Measurements from ENCODE around the gene SALL3.
"Not testable (repeated sequence)": the region's sequence is repeated elsewhere in the genome, so short reads cannot be mapped to it uniquely, and the experiment has no call there.

The SALL3 gene

DNA sequence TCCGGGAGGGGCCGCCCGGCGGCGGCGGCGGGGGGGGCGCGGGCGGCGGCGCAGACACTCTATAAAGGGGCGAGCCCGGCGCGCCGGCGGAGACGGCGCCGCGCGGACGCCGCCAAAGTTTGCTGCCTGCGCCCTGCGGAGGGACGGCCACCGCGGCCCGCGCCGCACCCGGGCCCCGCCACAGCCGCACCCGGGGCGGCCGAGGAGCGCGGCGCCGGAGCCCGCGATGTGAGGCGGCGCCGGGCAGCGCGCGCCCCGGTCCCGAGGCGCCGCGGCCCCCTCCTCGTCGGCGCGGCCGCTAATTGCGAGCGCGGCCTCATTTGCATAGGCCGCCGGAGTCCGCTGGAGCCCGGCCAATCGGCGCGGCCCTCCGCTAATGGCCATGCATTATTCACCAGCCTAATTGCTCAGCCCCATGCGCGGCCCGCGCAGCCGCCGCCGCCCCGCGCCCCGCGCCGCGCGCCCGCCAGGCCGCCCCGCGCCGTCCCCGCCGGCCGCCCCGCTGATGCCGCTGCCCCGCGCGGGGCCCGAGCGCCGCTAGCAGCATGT is at the start of gene SALL3:
TSS of gene SALL3 (plus strand) at position 89 of the 549 bp plus-strand sequence. CDS start at position 546, 457 bp downstream.
- no peak for DNase-seq

DNA sequence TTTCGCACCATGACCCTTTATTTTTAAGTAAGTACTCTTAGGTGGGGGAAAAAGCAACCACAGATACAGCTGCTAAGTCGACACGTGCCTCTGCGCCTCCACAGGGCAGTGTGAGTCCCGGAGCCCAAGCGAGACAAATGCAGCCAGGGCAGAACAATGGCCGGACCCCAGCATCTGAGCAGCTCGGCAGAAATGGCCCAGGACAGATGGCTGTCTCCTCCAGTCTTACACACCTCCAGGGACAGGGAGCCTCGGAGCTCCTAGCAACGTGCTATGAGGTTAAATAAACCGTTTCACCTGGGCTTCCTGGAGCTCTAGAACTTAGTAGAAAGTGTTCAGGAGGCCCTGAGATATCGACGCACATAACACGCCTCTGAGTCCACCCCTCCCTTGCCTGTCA is 47.3 kb upstream of the SALL3 start:
- no peak for DNase-seq

DNA sequence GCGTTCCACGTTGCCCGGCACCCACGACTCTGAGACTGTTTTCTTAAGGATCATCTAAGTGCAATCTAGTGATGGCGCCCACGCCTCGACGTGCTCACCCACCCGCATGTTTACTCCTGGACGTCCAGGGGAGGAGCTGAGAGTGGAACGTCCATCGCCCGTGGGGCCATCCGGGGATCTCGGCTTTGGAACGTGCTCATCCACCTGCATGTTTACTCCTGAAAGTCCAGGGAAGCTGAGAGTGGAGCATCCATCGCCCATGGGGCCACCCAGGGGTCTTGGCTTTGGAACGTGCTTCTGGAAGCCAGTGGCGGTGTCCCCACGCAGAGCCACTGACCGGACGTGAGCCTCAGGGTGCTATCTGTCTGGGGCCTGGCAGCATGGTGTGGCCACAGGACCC is 45.6 kb upstream of the SALL3 start:
- DNase-seq: no peak

DNA sequence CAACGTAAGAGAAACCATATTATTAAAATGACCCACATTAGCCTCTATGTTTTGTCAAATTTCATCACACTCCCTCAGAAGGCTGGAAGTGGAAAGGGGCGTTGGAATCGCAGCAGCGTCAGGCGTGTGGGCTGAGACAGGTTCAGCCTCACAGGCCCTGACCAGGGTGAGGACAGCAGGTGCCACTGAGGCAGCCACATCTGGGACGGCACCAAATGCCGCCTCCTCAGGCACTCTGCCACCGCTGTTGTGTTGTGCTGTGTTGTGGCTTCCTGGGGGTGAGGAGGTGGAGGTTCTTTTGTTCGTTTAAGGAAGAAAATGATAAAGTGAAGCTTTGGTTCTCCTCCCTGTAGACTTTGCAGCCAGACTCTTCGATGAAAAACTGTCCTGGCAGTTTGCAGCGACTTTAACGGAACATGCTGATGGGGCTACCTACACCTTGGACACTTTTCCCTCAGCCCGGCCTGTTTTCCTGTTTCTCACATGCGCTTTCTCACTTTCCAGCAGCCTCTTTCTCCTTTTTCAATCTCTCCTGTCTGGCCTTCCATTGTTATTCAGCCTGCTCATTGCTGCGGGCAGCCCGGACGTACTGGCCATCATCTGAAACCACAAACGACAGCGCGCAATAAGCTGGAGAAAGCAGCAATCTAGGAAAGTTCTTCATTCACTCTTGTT is 44.9 kb upstream of the SALL3 start:
- no peak for DNase-seq

DNA sequence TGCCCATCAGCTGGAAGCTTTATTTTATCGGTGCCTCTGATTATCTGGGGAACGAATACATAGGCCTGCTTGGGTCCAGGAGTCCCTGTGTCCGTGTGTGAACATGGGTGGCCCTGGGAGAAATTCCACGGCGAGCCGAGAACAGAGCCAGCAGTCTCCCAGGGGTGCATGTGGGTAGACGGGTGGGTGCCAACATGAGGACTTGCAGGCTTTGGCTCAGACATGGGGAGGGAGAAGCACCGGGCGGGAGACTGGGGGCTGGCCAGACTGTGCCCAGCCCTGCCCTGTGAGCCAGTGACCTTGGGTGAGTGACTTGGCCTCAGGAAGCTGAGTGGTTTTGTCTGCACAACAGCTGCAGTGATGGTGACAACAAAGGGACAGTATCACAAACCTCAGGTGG is 44.2 kb upstream of the SALL3 start:
- DNase-seq: no peak

DNA sequence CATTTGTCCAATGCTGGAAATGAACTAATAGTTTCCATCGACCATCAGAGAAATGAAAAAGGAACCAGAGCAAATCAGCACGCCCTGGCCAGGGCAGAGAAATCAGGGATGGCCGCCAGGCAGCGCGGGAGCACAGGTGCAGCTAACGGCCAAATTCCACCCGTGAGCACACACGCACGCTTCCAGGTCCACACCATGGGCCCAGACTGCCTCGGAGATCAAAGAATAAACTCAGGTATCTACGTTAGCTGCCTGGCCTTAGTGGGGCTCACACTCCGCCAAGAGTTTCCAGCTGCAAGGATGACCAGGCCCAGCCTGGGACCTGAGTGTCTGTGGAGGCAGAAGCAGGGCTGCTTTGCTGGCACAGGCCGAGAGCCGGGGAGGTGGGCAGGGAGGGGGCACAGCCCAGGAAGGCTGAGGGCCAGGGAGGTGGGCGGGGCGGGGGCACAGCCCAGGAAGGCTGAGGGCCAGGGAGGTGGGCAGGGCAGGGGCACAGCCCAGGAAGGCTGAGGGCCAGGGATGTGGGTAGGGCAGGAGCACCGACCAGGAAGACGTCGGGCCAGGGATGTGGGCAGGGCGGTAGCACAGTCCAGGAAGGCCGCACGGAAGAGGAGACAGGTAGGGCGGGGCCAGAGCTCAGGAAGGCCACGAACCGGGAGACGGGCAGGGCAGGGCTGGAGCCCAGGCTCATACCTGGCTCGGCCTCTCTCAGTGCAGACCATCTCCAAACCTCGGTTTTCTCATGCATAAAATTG is 43.2 kb upstream of the SALL3 start:
- DNase-seq: no peak

DNA sequence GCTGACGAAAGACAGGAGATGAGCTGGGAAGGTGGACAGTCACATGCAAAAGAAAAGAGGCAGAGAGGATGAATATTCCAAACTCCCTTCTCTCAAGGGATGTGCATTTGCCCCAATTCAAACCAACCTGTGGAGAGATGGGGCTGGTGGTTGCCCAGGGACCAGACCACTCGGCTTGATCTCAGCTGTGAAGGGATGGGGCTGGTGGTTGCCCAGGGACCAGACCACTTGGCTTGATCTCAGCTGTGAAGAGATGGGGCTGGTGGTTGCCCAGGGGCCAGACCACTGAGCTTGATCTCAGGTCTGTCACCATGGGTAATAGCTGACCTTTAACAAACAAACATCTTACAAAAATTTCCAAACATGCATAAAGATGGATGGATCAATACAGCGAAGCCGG is 42.5 kb upstream of the SALL3 start:
- no peak for DNase-seq

DNA sequence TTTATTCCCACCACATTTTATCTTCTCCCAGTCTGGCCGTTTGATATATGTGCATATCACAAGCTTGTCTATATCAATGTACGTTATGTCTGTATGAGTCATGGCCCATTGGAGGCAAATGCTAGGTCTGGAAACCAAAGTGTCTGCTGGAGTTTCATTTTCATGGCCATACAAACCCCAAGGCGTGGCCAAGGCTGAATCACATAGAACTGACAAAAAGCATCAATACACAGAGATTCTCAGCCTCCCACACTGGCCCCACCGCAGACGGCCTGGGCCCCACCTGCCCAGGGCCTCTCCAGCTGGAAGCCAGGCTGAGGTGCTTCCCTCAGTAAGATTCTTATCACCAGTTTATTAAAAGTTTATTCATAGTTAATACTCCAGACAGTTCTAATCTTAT is 40.5 kb upstream of the SALL3 start:
- DNase-seq: no peak

DNA sequence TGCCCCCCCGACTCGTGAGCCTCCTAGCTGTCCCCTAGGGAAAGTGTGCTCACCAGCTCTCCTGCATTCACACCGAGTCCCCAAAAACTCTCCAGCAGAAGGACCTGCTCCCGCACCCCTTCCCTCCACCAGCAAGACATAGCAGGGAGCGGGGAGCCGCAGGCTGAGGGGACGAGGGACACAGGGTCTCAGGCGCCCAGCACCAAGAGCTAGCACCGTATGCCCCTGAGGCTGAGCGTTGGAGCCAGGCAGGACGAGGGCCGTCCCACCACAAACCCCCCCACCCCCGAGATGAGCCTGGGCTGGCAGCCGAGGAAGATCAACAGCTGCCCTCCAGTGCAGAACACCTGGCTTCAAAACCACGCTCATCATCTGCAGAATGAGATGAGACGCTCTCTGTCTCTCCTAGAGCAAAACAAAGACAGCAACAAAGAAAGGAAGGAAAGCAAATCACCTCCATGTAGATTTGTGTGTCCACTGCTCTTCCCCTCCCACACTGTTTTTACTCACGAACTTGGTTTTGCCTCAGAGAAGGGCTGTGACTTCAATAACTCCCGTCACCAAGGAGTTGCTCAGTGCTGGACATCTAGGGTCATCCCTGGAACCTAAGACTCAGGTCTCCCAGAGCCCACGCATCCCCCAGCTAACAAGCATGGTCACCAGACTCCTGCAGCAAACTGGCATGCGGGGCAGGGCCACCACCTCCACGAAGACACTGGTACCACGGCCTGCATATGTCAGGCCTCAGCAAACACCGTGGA is 39.7 kb upstream of the SALL3 start:
- no peak for DNase-seq

DNA sequence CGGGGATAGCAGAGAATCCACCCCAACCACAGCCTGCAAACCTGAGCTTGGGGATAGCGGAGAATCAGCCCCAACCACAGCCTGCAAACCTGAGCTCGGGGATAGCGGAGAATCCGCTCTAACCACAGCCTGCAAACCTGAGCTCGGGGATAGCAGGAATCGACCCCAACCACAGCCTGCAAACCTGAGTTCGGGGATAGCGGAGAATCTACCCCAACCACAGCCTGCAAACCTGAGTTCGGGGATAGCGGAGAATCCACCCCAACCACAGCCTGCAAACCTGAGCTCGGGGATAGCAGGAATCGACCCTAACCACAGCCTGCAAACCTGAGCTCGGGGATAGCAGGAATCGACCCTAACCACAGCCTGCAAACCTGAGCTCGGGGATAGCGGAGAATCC is 37.4 kb upstream of the SALL3 start:
- not testable (repeated sequence) for DNase-seq

DNA sequence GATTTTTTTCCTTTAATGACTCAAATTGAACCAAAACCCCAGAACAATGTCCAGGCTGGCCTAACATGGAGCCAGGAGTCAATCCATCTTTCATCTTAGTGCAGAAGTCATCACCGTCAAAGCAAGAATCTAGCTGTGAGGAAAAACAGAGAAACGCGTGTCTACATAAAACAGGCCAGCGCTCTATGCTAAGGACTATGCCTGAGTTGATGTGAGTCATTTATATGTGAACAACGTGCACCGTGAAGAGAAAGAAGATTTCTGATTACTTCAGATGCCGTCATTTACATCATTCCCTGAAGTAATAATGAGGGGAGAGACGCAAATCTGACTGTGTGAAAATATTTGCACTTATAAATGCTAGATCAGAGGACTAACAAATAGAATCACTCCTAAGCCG is 34.0 kb upstream of the SALL3 start:
- no peak for DNase-seq

DNA sequence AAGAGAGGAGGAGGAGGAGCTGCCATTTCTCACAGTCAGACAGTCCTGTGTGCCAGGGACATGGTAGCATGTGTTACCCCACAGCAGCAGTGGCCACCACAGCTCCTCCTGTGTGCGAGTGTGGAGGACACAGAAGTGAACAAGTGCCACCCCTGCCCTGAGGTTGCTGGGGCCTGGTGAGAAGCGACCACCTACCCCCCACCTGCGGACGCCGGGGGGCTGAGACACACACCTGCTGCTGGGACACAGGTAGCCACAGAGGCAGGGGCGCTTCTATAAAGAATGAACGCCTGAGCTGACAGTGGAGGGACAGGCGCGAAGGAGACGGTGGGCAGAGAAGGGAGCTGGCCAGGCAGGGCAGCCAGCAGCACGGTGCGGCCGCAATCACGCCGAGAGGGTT is 32.3 kb upstream of the SALL3 start:
- no peak for DNase-seq

DNA sequence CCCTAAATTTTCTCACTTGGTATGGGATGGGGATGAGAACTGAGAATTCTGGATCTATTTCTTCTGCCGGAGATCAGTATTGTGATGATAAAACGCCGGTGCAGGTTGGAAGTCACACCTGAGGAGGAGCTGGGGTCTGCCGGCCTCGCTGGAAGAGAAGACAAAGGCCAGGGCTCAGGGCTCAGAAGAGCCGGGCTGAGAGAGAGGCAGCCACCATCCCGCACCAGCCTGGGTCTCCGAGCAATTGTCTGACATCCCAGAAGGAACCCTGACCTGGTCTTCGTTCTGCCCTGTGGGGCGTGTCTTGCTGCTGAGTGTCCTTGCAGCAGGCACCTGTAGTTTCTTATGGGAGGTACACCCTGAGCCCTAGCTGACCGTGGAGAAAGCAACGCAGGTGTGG is 31.4 kb upstream of the SALL3 start:
- no peak for DNase-seq

DNA sequence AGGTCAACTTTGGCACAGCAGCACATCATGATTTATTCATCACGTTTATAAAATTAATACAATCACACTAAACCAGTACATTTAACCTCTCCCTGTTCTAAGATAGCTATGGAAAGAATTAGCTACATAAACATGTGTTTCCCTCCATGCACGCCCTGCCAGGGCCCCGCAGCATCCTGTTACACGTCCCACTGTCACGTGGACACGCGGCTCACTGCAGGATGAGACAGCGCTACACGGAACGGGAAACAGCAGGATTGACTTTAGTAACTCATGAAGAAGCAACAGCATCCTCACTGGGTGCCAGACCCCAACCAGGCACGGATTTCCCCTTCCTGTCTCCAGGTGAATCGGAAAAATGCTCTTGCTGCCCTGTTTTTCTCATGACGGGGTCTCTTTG is 30.9 kb upstream of the SALL3 start:
- DNase-seq: no peak

DNA sequence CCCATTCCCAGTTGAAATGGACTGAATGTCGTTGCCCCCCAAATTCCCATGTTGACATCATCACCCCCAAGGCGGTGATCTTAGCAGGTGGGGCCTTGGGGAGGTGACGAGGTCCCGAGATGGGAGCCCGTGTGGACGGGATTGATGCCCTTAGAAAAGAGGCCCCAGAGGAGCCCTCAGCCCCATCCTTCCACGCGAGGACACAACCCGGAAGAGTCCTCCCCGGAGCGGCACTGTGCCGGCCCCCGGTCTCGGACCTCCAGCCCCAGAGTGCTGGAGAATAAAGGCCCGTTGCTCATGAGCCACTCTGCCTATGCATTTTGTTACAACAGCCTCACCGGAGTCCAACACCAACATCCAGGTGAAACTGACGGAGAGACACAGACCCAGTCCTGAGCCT is 30.4 kb upstream of the SALL3 start:
- DNase-seq: no peak

DNA sequence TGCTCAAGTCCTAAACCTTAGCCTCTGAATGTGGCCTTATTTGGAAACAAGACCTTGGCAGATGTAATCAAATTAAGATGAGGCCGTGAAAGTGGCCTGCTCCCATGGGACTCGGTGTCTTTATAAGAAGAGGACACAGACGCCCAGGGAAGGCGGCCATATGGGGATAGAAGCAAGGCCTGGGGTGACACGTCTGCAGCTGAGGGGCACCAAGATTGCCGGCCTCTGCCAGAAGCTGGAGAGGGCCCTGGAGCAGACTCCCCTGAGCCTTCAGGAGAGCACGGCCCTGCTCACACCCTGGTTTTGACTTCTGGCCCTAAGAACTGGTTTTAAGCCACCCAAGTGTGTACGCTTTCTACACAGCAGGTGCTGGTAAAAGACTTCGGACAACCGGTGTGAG is 29.2 kb upstream of the SALL3 start:
- no peak for DNase-seq

DNA sequence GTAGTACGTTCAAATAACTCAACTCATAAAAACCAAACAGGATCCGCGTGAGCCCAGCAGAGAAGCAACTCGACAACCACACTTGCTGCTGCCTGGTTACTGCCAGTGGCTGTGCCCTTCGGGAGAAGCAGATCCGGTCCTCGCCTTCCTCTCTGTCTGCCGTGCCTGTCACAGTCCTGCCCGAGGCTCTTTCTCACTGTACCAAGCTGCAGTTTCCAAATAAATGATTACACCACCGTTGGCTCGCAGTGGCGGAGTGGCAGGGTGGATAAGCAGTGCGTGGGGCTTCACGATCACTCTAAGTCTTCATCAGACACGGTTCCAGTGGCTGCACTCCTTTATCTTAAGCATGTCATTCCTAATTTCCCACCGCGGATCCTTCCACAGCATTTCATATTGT is 26.1 kb upstream of the SALL3 start:
- DNase-seq: no peak

DNA sequence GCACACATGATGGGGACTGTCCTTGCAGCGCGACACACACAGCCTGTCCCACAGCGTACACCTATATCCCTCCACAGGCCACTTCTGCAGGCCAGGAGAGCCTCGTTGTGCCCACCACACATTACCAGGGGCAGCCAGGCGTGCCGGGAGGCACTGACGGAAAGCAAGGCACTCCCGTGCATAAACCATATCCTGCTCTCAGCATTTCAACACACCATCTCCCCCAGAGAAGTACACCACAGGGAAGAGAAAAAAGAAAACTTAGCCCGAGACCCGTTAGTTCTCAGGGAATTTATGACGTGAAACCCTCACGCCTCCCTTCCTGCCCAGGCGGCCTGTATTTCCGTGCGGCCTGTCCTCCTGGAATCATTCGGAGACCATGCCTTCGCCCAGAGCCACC is 24.6 kb upstream of the SALL3 start:
- DNase-seq: no peak

DNA sequence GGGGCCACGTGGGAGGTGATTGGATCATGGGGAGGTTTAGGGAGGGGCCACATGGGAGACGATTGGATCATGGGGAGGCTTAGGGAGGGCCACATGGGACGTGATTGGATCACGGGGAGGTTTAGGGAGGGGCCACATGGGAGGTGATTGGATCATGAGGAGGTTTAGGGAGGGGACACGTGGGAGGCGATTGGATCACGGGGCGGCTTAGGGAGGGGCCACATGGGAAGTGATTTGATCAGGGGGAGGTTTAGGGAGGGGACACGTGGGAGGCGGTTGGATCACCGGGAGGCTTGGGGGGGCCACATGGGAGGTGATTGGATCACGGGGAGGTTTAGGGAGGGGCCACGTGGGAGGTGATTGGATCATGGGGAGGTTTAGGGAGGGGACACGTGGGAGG is 22.5 kb upstream of the SALL3 start:
- no peak for DNase-seq

DNA sequence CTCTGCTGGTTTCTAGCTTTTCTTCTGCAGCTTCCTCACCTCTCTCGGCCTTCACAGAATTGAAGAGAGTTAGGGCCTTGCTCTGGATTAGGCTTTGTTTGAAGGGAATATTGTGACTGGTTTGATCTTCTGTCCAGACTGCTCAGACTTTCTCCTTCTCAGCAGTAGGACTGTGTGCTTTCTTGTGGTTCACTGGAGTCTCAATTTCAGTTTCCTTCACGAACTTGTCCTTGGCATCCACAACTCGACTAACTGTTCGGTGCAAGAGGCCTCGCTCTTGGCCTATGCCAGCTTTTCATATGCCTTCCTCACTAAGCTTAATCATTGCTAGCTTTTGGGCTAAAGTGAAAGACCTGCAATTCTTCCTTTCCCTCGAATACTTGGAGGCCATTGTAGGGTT is 18.9 kb upstream of the SALL3 start:
- DNase-seq: no peak

DNA sequence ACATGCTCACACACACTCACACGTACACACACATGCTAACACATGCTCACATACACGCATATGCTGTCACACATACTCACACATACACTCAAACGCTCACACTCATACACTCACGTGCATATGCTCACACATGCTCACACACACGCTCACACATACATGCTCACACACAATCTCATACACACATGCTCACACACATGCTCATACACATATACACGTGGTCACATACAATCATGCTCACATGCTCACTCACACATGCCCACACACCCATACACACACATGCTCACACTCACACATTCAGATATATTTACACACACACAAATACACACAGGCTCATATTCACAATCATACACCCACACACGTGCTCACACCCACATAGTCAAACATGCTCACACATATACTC is 17.5 kb upstream of the SALL3 start:
- no peak for DNase-seq

DNA sequence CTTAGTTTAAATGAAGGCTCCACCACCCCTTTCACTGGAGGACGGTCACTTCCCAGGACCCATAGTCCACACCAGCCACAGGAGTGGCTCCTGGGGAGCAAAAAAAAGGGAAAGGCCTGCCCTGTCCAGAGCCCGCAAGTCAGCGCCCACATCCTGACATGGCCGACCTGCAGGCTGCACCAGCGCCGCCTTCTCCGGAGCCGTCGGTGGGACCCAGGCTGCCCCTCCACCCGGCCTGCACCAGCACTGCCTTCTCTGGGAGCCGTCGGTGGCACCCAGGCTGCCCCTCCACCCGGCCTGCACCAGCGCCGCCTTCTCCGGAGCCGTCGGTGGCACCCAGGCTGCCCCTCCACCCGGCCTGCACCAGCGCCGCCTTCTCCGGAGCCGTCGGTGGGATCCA is 14.9 kb upstream of the SALL3 start:
- not testable (repeated sequence) for DNase-seq

DNA sequence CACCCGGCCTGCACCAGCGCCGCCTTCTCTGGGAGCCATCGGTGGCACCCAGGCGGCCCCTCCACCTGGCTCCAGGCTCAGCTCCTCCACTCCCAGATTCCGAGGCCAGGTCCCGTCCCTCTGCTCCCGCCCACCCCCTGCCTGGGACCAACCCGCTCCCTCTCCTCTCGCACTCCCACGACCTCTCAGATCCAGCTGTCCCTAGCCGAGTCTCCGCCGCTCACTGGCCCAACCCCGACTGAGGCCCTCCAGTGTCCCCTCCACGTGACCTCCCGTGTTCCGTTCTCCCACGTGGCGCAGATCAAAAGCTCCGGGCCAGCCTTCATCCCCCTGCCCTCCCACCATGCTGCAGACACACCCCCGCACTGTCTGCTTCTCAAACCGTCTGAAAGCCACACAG is 14.4 kb upstream of the SALL3 start:
- no peak for DNase-seq

Data from stimulated activated naive CD4-positive, alpha-beta T cell treated with Interleukin-2 at 50 U/mL for 16 hours (primary cell).